Fibroblast of pulmonary artery (primary cell): ENCODE data around the gene RASGRF1.

Experiments used
- DNase-seq: peaks from one replicate; pipeline ENCODE4 v3.0.0-alpha.2; 2010; ENCODE audit warnings: low read depth
- H3K4me3 ChIP-seq: replicated peaks from 2 replicates; pipeline ENCODE4 v1.5.1; 2011; ENCODE audit warnings: low read depth, mild to moderate bottlenecking, control low read depth, low read length, moderate library complexity
- TF ChIP-seq, protein P1 (sequence below): IDR thresholded peaks from 2 replicates; pipeline ENCODE4 v1.5.1; 2011; ENCODE audit warnings: mild to moderate bottlenecking, control low read depth, low read length, inconsistent platforms; ENCODE audit errors: missing control alignments

The RASGRF1 gene

DNA sequence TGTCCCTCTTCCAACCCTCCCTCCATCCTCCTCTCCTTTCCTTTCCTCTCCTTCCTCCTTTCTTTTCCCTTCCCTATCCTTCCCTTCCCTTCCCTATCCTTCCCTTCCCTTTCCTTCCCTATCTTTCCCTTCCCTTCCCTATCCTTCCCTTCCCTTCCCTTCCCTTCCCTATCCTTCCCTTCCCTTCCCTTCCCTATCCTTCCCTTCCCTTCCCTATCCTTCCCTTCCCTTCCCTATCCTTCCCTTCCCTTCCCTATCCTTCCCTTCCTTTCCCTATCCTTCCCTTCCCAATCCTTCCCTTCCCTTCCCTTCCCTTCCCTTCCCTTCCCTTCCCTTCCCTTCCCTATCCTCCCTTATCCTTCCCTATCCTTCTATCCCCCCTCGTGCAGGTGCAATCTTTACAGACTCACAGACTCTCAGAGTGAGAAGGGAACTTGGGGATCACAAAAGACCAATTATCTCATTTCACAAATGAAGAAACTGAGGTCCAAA lies 31.5 kb downstream of the RASGRF1 start:
- no peak for DNase-seq
- H3K4me3 ChIP-seq: no peak overlapping the region
- TF ChIP-seq, protein P1, sequence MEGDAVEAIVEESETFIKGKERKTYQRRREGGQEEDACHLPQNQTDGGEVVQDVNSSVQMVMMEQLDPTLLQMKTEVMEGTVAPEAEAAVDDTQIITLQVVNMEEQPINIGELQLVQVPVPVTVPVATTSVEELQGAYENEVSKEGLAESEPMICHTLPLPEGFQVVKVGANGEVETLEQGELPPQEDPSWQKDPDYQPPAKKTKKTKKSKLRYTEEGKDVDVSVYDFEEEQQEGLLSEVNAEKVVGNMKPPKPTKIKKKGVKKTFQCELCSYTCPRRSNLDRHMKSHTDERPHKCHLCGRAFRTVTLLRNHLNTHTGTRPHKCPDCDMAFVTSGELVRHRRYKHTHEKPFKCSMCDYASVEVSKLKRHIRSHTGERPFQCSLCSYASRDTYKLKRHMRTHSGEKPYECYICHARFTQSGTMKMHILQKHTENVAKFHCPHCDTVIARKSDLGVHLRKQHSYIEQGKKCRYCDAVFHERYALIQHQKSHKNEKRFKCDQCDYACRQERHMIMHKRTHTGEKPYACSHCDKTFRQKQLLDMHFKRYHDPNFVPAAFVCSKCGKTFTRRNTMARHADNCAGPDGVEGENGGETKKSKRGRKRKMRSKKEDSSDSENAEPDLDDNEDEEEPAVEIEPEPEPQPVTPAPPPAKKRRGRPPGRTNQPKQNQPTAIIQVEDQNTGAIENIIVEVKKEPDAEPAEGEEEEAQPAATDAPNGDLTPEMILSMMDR: no peak

DNA sequence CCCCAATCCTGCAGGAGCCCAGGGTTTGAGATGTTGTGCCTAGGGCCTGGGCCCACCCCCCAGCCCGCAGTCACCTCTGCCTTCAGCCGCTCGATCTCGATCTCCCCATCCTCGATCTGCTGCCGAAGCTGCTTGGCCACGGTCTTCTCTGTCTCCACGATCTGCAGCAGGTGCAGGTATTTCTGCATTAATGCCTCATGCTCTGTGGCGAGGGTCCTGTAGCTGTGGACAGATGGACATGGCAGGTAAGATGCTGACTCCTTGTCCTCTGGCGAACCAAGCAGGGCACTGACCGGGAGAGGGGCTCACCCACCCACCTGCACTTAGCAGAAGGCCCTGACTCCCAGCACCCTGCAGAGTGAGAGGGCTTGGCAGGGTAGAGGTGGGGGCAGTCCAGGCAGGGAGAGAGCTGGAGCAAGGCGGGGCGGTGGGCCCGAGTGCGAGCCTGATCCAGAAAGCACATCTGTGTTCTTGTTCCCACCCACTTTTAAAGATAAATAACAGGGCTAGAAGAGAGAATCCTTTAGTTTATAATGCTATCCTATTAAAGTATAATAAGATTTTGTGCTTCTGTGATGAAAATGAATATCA lies 32.2 kb downstream of the RASGRF1 start:
- DNase-seq: no peak
- TF ChIP-seq, protein P1: no peak
- no peak overlapping the region for H3K4me3 ChIP-seq

DNA sequence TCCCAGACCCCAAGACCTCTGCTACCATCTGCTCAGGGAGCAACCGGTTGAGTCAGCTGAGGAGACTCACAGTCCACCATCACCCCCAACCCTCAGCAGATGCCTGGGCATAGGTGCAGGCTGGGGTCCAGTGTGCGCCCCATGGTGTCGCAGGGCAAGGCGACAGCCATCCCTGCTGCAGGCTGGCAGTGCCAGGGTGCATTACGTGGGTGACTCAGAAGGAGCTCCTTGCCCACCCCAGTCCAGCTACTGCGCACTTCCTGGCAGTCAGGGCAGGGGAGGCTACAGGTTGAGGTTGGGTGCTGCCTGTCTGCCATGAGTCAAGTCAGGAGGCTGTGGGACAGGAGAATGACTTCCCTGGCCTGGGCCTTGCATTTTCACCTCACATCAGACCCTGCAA lies 33.5 kb downstream of the RASGRF1 start:
- TF ChIP-seq, protein P1: no peak
- no peak overlapping the region for H3K4me3 ChIP-seq
- DNase-seq: no peak

DNA sequence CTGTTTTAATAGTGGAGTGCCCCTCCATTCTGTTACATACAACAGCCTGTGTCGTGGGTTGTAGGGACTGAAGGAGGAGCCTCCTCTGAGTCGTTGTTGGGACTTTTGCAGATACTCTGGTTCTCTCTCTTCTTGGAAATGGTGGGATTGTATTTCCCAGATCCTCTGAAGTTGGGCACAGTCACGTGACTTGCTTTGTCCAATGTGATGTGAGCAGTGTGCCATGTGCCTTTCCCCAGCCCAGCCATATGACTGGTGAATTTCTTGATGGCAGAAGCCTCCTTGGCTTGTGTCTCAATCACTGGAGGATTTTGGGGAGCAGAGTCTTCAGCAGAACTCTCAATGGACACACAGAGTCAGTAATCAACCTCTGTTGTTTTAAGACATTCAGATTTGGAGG lies 36.2 kb downstream of the RASGRF1 start:
- TF ChIP-seq, protein P1: no peak
- DNase-seq: no peak
- H3K4me3 ChIP-seq: no peak overlapping the region

DNA sequence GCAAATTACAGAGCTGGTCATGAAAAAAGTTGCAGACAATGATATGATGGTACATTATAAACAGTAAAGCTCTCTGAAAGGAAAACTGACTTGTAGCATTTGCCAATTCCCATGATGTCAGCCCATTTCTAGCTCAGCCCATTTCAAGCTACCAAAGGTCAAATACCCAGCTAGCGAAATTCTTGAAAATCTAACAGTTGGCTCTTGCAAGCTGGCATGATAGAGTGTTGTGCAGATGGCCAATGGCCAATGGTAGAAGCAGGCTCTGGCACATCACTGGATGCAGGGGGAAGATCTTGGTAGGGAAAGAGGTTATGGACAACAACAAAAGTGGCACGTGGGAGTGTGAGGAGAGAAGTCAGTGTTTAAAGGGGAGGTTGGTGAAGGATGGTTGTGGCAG lies 36.7 kb downstream of the RASGRF1 start:
- DNase-seq: no peak
- no peak overlapping the region for H3K4me3 ChIP-seq

DNA sequence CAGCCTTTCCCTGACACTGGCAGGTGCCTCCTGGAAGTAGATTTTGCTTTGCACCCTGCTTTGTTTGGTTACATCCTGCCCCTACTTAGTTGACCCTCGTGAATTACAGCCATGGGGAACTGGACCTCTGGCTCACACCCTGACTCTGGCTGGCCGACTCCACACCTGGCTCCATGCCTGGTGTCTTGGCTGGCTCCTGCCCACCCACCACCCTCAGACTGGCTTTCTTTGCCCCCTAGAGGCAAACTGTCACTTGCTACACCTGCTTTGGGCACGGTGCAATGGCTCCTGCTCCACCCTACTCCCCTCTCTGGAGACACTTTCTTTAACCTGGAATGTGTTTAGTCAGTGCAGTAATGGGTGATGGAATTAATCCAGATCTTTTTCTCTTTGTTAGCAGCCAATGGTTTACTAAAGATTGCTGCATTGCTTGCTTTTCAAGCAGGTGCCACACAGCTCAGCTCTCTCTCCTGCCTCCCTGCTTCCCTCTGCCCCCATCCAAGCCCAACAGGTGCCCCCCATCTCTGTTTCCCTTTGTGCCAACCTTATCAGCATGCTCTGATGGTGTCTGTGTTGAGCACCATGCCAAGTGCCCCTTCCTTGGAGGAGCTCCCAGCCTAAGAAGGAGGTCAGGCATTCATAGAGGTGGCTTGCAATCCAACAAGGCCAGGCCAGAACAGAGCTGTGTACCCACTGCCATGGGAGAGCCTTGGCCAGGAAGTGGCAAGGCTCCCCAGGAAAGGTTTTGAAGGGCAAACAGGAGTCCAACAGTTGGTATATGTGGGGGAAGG lies 38.4 kb downstream of the RASGRF1 start:
- DNase-seq: no peak
- H3K4me3 ChIP-seq: no peak overlapping the region
- TF ChIP-seq, protein P1: no peak

More for the DNA sequence above, 36.7 kb downstream of the RASGRF1 start:
- TF ChIP-seq, protein P1: no peak
